Activated CD4-positive, CD25-positive, alpha-beta regulatory T cell treated with anti-CD3 and anti-CD28 coated beads, Interleukin-2, amount 50 U/mL, for 24 hours (primary cell): ENCODE measurements around the gene HK1.

Experiments
- ATAC-seq, 2 donors: fragments of 150-1000 bp; cut with Tn5 transposase; one replicate each; pipeline ENCODE4 v1.10.0; 2021; ENCODE audit warnings: mild to moderate bottlenecking in 1 of 2, moderate library complexity in 1 of 2

Gene HK1

DNA sequence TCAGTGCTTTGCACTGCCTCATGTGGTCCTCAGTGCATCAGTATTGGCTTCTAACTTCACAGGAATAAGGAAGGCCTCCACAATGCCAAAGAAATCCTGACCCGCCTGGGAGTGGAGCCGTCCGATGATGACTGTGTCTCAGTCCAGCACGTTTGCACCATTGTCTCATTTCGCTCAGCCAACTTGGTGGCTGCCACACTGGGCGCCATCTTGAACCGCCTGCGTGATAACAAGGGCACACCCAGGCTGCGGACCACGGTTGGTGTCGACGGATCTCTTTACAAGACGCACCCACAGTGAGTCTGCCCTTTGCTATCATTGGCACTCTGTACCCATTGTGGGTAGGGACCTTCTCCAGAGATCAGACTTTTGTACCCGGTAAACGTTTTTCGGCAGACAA, 101.5 kb downstream of the HK1 start:
- no peak for ATAC-seq

DNA sequence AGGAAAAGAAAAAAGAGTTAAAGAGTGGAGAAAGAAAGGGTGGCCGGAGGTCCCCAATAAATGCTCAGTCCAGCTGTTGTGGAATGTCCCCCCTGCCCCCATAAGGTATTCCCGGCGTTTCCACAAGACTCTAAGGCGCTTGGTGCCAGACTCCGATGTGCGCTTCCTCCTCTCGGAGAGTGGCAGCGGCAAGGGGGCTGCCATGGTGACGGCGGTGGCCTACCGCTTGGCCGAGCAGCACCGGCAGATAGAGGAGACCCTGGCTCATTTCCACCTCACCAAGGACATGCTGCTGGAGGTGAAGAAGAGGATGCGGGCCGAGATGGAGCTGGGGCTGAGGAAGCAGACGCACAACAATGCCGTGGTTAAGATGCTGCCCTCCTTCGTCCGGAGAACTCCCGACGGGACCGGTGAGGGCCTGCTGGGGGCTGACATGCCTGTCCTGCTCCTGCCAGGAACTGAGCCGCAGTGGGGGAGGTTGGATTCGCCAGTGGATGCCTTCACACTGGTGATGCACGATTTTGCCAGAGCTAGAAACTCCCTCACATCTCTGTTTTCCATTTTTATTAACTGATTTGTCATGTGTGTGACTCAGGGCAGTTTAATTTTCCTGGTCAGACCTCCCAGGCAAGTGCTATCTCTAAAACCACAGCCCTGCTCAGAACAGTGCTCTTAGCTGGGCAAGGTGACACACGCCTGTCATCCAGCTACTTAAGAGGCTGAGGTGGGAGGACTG, 104.3 kb downstream of the HK1 start:
- no peak for ATAC-seq

DNA sequence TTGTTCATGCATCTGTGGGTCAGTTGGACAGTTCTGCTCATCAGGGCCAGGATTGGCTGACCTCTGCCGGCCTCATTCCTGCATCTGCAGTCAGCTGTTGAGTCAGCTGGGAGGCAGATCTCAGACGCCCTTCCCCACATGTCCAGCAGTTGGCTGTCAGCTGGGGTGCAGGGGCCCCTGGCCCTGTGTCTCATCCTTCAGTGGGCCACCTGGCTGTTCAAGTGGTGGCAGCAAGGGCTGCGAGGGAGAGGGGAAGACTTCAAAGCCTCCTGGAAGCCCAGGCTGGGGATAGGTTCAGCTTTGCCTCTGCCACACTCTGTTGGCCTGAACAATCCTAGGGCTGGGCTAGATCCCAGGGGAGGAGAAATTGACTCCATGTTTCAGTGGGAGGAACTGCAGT, 105.3 kb downstream of the HK1 start:
- no peak for ATAC-seq

DNA sequence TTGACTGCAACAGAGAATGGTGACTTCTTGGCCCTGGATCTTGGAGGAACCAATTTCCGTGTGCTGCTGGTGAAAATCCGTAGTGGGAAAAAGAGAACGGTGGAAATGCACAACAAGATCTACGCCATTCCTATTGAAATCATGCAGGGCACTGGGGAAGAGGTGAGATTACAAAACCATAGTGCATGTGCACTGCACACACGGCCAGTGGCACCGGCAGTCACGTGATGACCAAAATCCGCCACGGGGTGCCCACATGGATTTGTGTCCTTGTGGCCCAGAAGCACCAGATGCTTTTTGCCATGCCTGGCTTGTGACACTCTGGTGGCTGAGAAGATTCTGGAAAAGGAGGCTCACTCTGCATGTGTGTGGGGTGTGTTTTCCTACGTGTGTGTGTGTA, 106.0 kb downstream of the HK1 start:
- no peak for ATAC-seq

DNA sequence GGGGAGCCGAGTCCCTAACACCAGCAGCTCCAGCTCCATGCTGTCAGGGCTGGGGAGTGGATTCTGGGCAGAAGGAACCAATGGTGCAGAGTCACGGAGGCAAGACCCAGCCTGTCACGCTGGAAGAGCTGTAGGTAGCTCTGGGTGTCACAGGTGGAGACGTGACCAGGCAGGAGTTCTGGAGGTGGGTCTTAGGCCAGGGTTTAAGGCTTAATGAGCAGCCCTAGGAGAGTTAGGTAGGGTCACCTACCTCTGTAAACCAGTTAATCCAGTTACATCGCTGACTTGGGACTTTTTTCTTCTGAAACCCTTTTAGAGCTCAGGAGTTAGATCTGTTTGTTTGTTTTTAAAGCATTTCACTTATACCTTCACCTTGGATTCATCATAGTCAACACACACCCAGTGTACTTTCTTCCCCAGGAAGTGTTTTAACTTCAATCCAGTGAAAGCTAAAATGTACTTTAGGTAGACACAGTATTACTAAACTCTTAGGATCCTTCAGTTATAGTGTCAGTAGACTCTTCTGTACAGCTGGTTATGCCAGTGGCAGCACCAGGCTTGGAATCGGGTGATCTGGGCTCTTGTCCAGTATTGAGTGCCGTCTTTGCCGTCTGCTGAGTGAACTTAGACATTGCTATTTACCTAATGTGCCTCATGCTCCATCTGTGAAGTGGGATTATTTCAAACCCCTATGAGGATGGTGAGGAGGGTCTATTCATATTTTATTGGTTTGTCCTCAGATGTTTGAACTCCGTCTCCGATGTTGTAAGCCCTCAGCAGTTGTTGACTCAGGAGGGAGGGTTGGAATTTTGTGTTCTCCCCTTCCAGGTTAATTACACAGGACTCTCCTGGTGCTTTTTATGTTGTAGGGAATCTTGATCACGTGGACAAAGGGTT, 107.4 kb downstream of the HK1 start:
- no peak for ATAC-seq

DNA sequence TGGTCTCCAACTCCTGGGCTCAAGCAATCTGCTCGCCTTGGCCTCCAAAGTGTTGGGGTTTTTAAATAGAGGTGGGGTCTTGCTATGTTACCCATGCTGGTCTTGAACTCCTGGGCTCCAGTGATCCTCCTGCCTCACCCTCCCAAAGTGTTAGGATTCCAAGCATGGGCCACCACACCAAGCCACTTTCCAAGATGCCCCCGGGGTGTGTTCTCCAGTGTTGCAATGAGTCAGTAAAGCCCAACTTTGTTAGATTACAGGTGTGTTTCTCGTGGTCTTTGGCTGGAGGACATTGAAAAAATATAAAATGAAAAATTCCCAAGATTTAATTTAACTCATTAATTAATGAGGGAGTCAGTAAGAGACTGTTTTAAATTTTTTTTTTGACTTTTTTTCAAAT, 109.2 kb downstream of the HK1 start:
- ATAC-seq, result no peak

DNA sequence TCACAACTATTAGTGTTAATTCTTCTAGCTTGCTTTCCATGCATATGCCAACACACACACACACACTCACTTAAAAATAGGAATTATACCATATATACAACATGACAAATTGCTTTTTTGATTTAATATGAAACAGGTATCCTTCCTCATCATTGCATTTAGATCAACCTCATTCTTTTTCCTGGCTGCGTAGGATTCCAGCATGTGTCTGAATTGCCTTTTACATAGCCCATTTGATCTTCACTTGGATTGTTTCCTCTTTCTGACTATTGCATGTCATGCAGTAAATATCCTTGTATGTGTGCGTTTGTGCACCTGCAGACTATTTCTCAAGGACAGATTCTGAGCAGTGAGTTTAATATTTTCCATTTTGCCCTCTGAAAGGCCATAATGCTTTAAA, 110.2 kb downstream of the HK1 start:
- no peak for ATAC-seq

DNA sequence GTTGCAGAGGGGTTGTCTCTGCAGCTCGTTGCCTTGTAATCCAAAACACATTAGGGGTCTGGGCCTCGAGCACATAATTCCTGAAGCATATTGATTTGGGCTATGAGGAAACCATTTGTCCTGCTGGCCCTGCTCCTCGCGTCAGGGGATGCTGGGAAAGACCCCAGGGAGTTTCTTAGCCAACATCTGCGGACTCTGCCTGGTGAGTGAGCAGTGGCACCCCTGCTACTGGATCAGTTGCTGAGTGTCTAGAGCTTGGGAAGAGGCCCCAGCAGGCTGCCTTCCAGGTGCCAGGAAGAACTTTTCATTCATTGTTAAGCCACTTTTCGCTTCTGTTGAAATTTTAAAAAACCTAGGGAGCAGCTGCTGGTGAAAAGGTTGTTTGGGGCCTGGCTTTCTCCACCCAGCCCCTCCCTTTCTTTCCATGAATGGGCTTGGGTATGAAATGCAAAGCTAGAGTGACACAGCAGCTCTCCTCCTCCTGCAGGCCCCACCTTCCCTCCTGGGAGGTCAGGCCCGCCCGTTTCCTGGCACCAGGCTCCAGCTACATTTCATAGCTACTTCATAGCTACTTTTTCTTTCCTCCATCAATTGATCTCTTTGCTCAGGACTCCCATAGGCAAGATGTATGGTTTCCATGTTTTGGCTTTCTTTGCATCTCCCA, 111.7 kb downstream of the HK1 start:
- ATAC-seq, result no peak

DNA sequence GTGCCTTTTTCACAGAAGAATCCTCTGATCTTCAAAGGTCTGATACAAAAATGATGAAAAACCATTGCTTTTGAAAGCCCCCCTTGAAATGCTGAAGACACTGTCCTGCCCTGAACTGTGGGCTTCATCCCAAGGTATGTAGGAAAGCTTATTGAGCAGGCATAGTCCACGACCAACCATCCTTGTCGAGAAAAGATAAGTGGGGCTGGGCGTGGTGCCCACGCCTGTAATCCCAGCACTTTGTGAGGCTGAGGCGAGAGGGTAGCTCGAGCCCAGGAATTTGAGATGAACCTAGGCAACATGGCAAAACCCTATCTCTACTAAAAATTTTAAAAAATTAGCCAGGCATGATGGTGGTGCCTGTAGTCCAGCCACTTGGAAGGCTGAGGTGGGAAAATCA, 112.9 kb downstream of the HK1 start:
- no peak for ATAC-seq

DNA sequence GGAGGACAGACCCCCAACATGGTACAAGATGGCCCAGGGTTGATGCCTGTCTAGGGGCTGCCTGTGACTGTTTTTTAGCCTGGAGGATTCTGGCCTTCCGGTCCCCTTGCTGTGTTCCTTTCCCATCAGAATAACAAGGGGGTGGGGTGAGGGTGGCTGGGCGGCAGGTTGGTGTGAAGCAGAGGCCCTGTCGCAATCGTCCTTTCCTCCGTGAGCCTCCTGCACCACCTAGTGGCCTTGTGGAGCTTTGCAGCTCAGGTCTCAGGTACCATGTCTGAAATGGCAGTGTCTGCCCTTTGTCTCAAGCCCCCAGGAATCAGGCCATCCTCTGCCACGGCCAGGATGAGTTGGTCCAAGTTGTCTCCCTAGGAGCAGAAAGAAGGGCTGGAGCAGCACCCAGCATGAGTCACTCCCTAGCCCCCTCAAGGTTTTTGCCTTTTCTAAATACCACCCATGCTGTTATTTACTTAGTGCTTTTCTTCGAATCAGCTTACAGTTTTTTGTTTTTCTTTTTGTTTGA, 114.2 kb downstream of the HK1 start:
- ATAC-seq, result peak; percentile 92 to 94

DNA sequence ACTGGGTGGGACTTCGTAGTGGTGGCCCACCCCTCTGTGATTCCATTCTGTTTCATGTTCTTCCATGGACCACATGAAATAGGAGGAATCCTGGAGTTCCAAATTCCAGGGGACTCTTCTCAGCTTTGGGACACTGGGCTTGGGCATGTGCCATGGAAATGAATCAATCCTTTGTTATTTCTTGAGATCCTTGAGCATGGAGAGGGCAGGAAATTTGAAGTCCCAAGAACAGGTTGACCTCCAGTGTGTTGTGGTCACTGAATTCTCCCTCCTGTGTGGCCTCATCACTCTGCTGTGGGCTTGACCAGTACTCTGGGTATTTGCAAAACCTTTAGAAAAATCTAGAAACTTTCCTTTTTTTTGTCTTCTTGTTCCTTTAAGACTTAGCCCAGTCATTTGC, 115.7 kb downstream of the HK1 start:
- ATAC-seq, result no peak

DNA sequence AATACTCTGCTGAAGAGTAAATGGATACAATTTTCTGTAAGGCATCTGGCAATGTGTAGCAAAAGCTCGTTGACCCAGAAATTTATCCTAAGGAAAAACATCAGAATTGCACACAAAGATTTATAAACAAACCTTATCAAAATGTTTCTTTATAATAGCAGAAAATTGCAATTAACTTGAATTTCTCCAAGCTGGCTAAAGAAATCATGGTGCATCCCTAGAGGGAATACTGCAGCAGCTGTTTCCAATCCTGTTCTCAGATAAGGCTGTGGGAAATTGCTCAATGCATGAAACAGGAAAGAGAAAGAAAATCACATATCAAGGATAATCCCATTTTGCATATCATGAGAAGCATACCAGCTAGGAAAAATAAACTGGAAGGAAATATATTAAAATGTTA, 119.7 kb downstream of the HK1 start:
- ATAC-seq, result no peak

DNA sequence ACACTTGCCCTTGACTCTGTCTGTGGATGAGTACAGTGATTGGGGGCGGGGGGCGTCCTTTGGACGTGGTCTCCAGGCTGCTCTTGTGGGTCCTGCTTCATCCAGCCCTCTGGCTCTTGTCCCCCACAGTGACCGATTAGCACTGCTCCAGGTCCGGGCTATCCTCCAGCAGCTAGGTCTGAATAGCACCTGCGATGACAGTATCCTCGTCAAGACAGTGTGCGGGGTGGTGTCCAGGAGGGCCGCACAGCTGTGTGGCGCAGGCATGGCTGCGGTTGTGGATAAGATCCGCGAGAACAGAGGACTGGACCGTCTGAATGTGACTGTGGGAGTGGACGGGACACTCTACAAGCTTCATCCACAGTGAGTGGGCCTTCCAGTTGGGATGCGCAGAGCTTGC, 120.2 kb downstream of the HK1 start:
- ATAC-seq, result no peak

DNA sequence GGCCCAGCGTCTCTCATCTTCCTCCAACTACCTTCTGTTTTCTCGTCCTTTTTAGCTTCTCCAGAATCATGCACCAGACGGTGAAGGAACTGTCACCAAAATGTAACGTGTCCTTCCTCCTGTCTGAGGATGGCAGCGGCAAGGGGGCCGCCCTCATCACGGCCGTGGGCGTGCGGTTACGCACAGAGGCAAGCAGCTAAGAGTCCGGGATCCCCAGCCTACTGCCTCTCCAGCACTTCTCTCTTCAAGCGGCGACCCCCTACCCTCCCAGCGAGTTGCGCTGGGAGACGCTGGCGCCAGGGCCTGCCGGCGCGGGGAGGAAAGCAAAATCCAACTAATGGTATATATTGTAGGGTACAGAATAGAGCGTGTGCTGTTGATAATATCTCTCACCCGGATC, 122.6 kb downstream of the HK1 start:
- ATAC-seq, result no peak

DNA sequence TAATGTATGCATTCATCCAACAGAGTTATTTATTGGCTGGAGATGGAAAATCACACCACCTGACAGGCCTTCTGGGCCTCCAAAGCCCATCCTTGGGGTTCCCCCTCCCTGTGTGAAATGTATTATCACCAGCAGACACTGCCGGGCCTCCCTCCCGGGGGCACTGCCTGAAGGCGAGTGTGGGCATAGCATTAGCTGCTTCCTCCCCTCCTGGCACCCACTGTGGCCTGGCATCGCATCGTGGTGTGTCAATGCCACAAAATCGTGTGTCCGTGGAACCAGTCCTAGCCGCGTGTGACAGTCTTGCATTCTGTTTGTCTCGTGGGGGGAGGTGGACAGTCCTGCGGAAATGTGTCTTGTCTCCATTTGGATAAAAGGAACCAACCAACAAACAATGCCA, 123.1 kb downstream of the HK1 start:
- ATAC-seq, result no peak

DNA sequence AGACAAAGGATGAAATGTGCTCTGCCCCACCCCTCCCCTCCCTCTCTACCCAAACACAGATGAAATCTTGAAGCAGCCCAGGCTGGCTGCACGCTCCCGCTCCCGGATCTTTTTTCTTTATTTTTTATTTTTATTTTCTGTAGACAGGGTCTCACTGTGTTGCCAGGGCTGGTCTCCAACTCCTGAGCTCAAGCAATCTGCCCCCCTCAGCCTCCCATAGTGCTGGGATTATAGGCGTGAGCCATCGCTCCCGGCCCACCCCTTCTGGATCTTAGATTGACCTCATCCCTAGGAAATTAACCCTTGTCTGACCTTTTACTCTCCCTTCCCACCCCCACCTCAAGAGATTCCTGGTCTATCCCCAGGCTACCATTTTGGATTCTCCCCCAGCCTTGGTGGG, 124.1 kb downstream of the HK1 start:
- no peak for ATAC-seq

DNA sequence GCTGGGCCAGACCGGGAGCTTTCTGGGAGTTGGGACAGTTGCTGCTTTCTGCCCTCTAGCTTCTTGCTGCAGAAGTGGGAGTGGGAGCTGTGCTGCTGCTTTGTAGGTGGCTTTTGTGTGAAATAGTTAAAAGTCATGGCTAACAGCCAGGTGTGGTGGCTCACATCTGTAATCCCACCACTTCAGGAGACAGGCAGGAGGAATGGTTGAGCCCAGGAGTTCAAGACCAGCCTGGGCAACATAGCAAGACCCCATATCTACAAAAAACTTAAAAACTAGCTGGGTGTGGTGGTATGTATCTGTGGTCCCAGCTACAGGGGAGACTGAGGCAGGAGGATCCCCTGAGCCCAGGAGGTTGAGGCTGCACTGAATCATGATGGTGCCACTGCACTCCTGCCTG, 124.8 kb downstream of the HK1 start:
- no peak for ATAC-seq

DNA sequence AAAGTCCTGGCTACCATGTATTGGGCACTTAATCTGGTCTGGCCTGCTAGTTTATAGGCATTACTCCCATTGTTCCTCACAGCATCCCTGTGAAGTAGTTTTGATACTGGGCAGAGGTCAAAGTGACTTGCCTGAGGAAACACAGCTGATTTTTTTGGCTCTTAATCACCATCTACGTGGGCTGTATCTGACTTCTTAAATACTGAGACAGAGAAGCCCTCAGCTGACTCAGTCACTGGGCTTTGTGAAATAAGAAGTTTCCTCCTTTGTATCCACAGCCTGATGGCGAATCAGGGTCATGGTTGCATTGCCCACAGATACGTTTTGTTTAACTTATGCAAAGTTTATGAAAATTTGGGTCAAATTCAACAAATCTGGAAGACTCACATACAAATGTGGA, 125.2 kb downstream of the HK1 start:
- ATAC-seq, result no peak

DNA sequence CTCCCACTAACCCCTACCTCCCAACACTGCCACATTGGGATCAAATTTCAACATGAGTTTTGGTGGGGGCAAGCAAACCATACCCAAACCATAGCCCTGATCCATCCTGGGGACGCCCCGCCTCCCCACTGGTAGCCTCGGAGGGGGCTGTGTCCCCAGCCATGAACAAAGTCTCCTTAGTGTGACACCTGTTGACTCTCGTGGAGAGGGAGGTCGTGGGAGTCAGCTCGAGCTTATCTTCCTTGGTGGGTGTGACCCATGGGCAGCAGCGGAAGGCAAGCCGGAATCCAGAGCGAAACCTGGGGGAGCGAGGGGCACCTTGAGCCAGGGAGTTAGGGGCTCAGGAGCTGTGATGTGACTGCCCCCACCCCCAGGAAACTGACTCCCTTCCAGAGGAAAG, 126.5 kb downstream of the HK1 start:
- no peak for ATAC-seq

DNA sequence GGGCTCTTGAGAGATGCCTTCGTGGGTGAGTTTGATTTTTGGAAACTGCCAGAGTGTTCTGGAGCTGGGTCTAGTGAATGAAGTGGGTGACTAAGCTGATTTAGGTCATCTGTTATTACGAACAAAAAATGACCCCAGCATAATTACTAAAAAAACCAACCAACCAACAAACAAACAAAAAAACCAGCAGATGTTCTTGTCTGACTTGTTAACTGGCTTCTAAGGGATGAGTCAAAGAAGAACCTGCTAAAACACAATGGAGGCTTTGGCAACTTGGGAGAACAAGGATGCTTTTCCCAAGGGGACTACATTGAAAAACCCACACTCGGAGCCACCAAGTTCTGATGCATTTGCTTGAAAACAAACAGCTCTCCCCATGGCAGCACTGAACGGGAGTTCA, 126.9 kb downstream of the HK1 start:
- no peak for ATAC-seq

DNA sequence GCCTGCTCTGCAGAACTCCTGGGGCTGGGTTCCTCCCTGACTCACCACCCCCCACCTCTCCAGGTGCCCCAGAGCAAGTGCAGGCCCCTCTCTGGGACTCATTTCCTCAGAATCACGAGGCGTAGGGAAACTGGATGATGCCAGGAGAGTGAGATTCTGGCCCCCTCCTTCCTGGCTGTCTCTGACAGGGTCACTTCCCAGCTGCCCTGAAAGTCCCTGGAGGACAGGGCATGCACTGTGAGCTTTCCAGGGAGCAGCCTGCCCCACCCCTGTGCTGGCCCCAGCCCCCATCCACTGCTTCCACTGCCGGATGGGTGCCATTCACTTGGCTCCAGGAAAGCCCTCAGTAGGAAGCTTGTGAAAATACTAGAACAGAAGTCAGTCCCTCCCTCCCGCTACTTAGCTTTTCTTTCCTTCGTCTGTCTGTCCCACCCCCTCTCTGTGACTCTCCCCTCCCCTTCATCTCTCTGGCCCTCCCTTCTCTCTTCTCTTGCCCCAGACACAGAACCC, 128.1 kb downstream of the HK1 start:
- no peak for ATAC-seq

DNA sequence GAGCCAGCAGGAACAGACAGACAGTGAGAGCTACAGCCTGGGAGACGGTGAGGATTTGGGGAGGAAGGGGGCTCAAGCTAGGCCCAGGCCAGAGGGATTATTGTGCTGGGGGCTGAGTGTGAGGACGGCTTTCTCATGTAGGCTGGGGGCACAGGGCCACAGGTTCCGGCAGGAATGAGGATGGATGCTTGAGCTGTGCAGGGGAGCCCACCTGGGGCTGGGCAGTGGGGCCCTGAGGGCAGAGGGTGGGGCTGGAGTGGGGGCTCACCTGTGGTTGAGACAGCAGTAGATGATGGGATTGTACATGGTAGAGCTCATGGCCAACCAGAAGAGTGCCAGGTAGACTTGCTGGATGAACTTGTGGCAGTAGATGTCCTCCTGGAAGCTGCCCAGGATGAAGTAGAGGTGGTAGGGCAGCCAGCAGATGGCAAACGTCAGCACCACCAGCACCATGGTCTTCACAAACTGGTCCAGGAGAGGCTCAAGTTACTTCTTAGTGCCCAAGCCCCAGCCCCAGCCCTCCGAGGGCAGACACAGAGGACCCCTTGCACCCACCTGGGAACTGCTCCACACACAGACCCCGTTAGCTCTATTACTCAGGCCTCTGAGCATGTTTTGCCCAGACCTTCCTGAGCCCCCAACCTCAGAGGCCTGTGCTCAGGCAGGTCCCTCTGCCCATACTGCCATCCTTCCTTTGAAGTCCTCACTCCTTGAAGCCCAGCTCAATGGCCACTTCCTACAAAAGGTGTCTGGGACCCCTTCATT, 128.7 kb downstream of the HK1 start:
- ATAC-seq, result no peak
